ENCODE measurements around the gene LOX. TPM values are rescaled to one million over a fixed set of nuclear protein-coding genes. Genes with fewer than 3 reads are reported as not detected.

LOX gene
- total RNA-seq, 4 donors from 2014 or later: 2.8 to 17.4 (median 11.9) TPM

DNA sequence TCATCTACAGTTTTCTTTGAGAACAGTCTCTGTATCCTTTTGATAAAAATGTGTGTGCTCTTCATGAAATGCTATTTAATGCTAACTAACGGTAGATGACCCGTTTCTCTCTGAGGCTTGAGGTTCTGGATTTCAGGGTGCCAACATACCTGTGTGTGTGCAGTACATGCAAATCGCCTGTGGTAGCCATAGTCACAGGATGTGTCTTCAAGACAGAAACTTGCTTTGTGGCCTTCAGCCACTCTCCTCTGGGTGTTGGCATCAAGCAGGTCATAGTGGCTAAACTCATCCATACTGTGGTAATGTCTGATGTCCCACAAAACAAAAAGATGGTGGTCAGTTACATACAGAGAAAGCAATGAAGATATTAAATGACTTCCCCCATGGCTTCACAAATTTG, 4.2 kb downstream of the LOX start:
- peaks cover 0 to 25% (median 0%) of the 10 kb centered on the region in 3 donors for H3K4me1 ChIP-seq
- peaks cover 0 to 26% of the 10 kb centered on the region in 2 donors for H3K36me3 ChIP-seq
- 75 to 98% methylated on average over 3 of the region's 3 CpGs for WGBS, 2 donors (ENCODE audit: low coverage in 1 of 2)

GRCh38 chr5:122073018-122073417, 5.0 kb downstream of the LOX start:
- H3K36me3 ChIP-seq: peaks cover 0 to 26% of the 10 kb centered on the region in 2 donors
- TF ChIP-seq POLR2AphosphoS5 (IDR thresholded peaks at IDR 0.05) (no peak), EP300 (IDR thresholded peaks at IDR 0.05) (no peak), POLR2A (IDR thresholded peaks at IDR 0.05) (no peak)
- no peaks in the 10 kb centered on the region for H3K9me3 ChIP-seq
- H3K27ac ChIP-seq: no peak overlapping the region
- WGBS, 2 donors (ENCODE audit: low coverage in 1 of 2): 83 to 84% methylated on average over 2 of the region's 2 CpGs
- no peak overlapping the region for H3K4me3 ChIP-seq
- H3K4me1 ChIP-seq: peaks cover 0 to 18% (median 0%) of the 10 kb centered on the region in 3 donors
- no peak for ATAC-seq
- H3K27me3 ChIP-seq: no peaks in the 10 kb centered on the region

More for the DNA sequence above, 4.2 kb downstream of the LOX start:
- no peak for ATAC-seq
- TF ChIP-seq CTCF (IDR thresholded peaks at IDR 0.05) (no peak), POLR2AphosphoS5 (IDR thresholded peaks at IDR 0.05) (no peak), POLR2A (IDR thresholded peaks at IDR 0.05) (no peak), EP300 (IDR thresholded peaks at IDR 0.05) (no peak)
- Histone ChIP-seq H3K4me3 (no peak overlapping the region), H3K27me3 (no peaks in the 10 kb centered on the region), H3K27ac (no peak overlapping the region), H3K9me3 (no peaks in the 10 kb centered on the region)

- Histone ChIP-seq H3K9me3 (no peaks in the 10 kb centered on the region), H3K36me3 (peaks cover 0 to 11% of the 10 kb centered on the region in 2 donors), H3K4me1 (no peaks in the 10 kb centered on the region), H3K27me3 (no peaks in the 10 kb centered on the region), H3K27ac (no peak overlapping the region), H3K4me3 (no peak overlapping the region)
- TF ChIP-seq CTCF (IDR thresholded peaks at IDR 0.05): no peak
- TF ChIP-seq EP300 (IDR thresholded peaks at IDR 0.05): no peak
- no peak for TF ChIP-seq POLR2A (IDR thresholded peaks at IDR 0.05)
- no peak for TF ChIP-seq POLR2AphosphoS5 (IDR thresholded peaks at IDR 0.05)
- ATAC-seq: no peak
- 31 to 60% methylated on average over 1 of the region's 1 CpG for WGBS, 2 donors (ENCODE audit: low coverage in 1 of 2)
Observed at GRCh38 chr5:122067390-122067789, 10.7 kb downstream of the LOX start.

- Histone ChIP-seq H3K4me1 (no peaks in the 10 kb centered on the region), H3K36me3 (peaks cover 0 to 6% of the 10 kb centered on the region in 2 donors), H3K9me3 (no peaks in the 10 kb centered on the region), H3K27ac (no peak overlapping the region), H3K4me3 (no peak overlapping the region), H3K27me3 (no peaks in the 10 kb centered on the region)
- no peak for TF ChIP-seq CTCF (IDR thresholded peaks at IDR 0.05)
- no peak for TF ChIP-seq POLR2AphosphoS5 (IDR thresholded peaks at IDR 0.05)
- TF ChIP-seq EP300 (IDR thresholded peaks at IDR 0.05): no peak
- no peak for TF ChIP-seq POLR2A (IDR thresholded peaks at IDR 0.05)
- no peak for ATAC-seq
- 95 to 100% methylated on average over 2 to 3 of the region's 3 CpGs for WGBS, 2 donors (ENCODE audit: low coverage in 1 of 2)
Observed at GRCh38 chr5:122064992-122065391, 13.1 kb downstream of the LOX start.

GRCh38 chr5:122063836-122064235, 14.2 kb downstream of the LOX start:
- H3K4me3 ChIP-seq: no peak overlapping the region
- 58 to 77% methylated on average over 1 of the region's 1 CpG for WGBS, 2 donors (ENCODE audit: low coverage in 1 of 2)
- no peak overlapping the region for H3K27ac ChIP-seq
- ATAC-seq: no peak
- no peaks in the 10 kb centered on the region for H3K36me3 ChIP-seq
- TF ChIP-seq EP300 (IDR thresholded peaks at IDR 0.05) (no peak), CTCF (IDR thresholded peaks at IDR 0.05) (no peak), POLR2A (IDR thresholded peaks at IDR 0.05) (no peak), POLR2AphosphoS5 (IDR thresholded peaks at IDR 0.05) (no peak)
- H3K9me3 ChIP-seq: no peaks in the 10 kb centered on the region
- no peaks in the 10 kb centered on the region for H3K27me3 ChIP-seq
- no peaks in the 10 kb centered on the region for H3K4me1 ChIP-seq

Measured in gastroesophageal sphincter (tissue), 4 donors.